ENCODE data around the gene FAR1.
A peak's percentile ranks its signal among the peaks of the same experiment; 100 is the strongest.
"Not testable (repeated sequence)": the region's sequence is repeated elsewhere in the genome, so short reads cannot be mapped to it uniquely, and the experiment has no call there.

FAR1 gene

DNA sequence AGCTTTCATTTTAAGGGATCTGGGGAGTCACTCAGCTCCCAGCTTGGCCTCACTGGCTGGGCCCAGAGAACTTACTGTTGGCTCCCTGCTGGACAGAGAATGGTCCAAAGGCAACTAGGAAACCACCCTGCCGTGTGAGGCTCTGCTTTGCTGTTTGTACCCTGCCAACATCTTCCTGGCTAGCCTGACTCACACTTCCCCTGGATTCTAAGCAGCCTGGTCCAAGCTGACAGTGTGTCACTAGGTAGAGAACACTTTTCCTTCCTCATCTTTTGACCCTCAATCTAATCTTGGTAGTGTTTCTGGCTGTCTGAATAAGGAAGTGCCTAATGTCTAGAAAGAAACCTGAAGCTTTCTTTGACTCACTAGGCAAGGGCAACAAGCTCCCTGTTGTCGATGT is 76.7 kb downstream of the FAR1 start:
- peaks cover 70% of the 10 kb centered on the region for H3K27me3 Mint-ChIP-seq
- H3K9me3 Mint-ChIP-seq, result no peaks in the 10 kb centered on the region
- no peak overlapping the region for H3K27ac Mint-ChIP-seq (ENCODE audit: low read depth)
- H3K36me3 Mint-ChIP-seq (ENCODE audit: insufficient read depth), result peaks cover 2% of the 10 kb centered on the region
- DNase-seq (ENCODE audit: low spot score in 2 of 2), result no peak
- no peaks in the 10 kb centered on the region for H3K4me1 Mint-ChIP-seq
- no peak overlapping the region for H3K4me3 Mint-ChIP-seq
- peak; percentile 24 for ATAC-seq (replicated peaks; ENCODE audit: extremely low read depth, poor library complexity, severe bottlenecking)

DNA sequence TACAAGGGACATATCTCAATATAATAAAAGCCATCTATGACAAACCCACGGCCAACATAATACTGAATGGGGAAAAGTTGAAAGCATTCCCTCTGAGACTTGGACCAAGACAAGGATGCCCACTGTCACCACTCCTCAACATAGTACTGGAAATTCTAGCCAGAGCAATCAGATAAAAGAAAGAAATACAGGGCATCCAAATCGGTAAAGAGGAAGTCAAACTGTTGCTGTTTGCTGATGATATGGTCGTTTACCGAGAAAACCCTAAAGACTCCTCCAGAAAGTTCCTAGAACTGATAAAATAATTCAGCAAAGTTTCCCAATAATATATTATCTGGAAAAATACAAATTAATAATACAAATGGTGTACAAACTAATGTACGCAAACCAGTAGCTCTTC is 84.8 kb downstream of the FAR1 start:
- not testable (repeated sequence) for H3K9me3 Mint-ChIP-seq; H3K36me3 Mint-ChIP-seq (ENCODE audit: insufficient read depth); H3K4me3 Mint-ChIP-seq; H3K27ac Mint-ChIP-seq (ENCODE audit: low read depth); H3K4me1 Mint-ChIP-seq; DNase-seq (ENCODE audit: low spot score in 2 of 2); ATAC-seq (replicated peaks; ENCODE audit: extremely low read depth, poor library complexity, severe bottlenecking)
- H3K27me3 Mint-ChIP-seq, result peaks cover 40% of the 10 kb centered on the region

- Mint-ChIP-seq H3K27ac (ENCODE audit: low read depth) (no peak overlapping the region), H3K4me1 (no peaks in the 10 kb centered on the region), H3K4me3 (no peak overlapping the region), H3K36me3 (ENCODE audit: insufficient read depth) (peaks cover 3% of the 10 kb centered on the region), H3K9me3 (no peaks in the 10 kb centered on the region), H3K27me3 (peaks cover 2% of the 10 kb centered on the region)
- ATAC-seq (replicated peaks; ENCODE audit: extremely low read depth, poor library complexity, severe bottlenecking), result no peak
- DNase-seq (ENCODE audit: low spot score in 2 of 2), result no peak
Observed at GRCh38 chr11:13759050-13759449, 90.6 kb downstream of the FAR1 start.

DNA sequence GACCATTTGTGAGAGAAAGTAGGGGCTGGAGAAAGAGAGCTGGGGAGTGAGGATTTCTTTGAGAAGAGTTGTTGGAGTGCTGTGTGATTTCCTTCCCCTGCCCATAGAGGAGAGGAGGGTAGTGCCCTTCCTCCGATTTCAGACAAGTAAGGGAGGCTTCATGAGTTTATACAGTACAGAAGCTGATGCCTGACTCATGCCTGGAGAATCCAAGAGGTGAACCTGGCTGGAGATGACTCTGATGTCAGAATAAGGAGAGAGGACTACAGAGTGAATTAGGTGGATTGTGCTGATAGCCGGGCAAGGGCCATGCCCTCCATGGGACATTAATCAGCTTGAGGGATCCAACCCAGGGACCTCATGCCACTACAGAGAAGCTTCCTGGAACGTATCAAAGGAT is 91.6 kb downstream of the FAR1 start:
- Mint-ChIP-seq H3K27me3 (no peaks in the 10 kb centered on the region), H3K27ac (ENCODE audit: low read depth) (no peak overlapping the region), H3K9me3 (no peaks in the 10 kb centered on the region), H3K36me3 (ENCODE audit: insufficient read depth) (peaks cover 3% of the 10 kb centered on the region), H3K4me1 (no peaks in the 10 kb centered on the region), H3K4me3 (no peak overlapping the region)
- no peak for ATAC-seq (replicated peaks; ENCODE audit: extremely low read depth, poor library complexity, severe bottlenecking)
- no peak for DNase-seq (ENCODE audit: low spot score in 2 of 2)

DNA sequence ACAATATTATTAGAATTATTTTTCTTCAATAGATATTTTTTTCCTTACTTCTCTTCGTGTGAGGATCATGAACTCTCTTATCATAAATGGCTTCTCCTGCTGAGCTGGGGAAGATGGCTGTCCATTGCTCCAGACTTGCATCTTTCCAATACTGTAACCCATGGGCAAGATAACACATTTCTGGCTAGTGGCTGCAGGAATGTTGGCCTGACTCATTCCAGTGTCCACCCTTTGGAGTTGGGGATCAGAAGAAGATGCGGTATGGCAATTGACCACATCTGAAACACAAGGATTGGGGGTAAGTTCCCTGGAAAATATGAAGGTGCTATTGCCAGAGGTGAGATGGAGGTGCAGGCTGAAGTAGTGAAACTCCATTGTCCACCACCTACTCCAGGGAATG is 92.8 kb downstream of the FAR1 start:
- DNase-seq (ENCODE audit: low spot score in 2 of 2) (no peak), ATAC-seq (replicated peaks; ENCODE audit: extremely low read depth, poor library complexity, severe bottlenecking) (no peak)
- Mint-ChIP-seq H3K27ac (ENCODE audit: low read depth) (no peak overlapping the region), H3K36me3 (ENCODE audit: insufficient read depth) (peaks cover 3% of the 10 kb centered on the region), H3K9me3 (no peaks in the 10 kb centered on the region), H3K4me3 (no peak overlapping the region), H3K4me1 (no peaks in the 10 kb centered on the region), H3K27me3 (no peaks in the 10 kb centered on the region)

DNA sequence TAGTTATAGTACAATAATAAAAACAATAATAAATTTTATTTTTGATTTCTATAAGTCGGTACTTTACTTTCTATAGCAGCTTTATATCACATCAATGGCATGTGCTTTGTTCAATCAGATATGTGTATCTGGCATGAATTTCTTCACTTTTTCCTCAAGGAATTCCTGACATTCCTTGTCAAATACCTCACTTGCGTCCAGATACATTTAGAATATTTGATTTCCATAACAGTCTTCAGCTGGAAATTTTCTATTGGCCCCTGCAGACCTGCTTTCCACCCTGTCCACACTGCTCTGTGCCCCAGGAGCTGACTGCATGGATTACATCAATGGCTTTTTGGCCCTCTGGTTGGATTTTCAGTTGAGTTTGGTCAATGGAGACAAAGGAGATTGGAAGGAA is 93.2 kb downstream of the FAR1 start:
- no peak for DNase-seq (ENCODE audit: low spot score in 2 of 2)
- H3K4me3 Mint-ChIP-seq, result no peak overlapping the region

GRCh38 chr11:13762718-13763117 is 94.2 kb downstream of the FAR1 start:
- no peaks in the 10 kb centered on the region for H3K4me1 Mint-ChIP-seq

More for the DNA sequence above, 93.2 kb downstream of the FAR1 start:
- H3K9me3 Mint-ChIP-seq, result no peaks in the 10 kb centered on the region
- no peaks in the 10 kb centered on the region for H3K27me3 Mint-ChIP-seq
- H3K36me3 Mint-ChIP-seq (ENCODE audit: insufficient read depth), result peaks cover 3% of the 10 kb centered on the region
- ATAC-seq (replicated peaks; ENCODE audit: extremely low read depth, poor library complexity, severe bottlenecking), result no peak
- no peak overlapping the region for H3K27ac Mint-ChIP-seq (ENCODE audit: low read depth)
- no peaks in the 10 kb centered on the region for H3K4me1 Mint-ChIP-seq

GRCh38 chr11:13763341-13763740 is 94.9 kb downstream of the FAR1 start:
- no peaks in the 10 kb centered on the region for H3K9me3 Mint-ChIP-seq
- peaks cover 3% of the 10 kb centered on the region for H3K36me3 Mint-ChIP-seq (ENCODE audit: insufficient read depth)
- H3K27ac Mint-ChIP-seq (ENCODE audit: low read depth), result no peak overlapping the region
- ATAC-seq (replicated peaks; ENCODE audit: extremely low read depth, poor library complexity, severe bottlenecking) (no peak), DNase-seq (ENCODE audit: low spot score in 2 of 2) (no peak)
- H3K4me1 Mint-ChIP-seq, result no peaks in the 10 kb centered on the region
- H3K27me3 Mint-ChIP-seq, result no peaks in the 10 kb centered on the region
- no peak overlapping the region for H3K4me3 Mint-ChIP-seq

More at GRCh38 chr11:13762718-13763117, 94.2 kb downstream of the FAR1 start:
- DNase-seq (ENCODE audit: low spot score in 2 of 2), result no peak
- no peak for ATAC-seq (replicated peaks; ENCODE audit: extremely low read depth, poor library complexity, severe bottlenecking)
- no peaks in the 10 kb centered on the region for H3K9me3 Mint-ChIP-seq
- peaks cover 3% of the 10 kb centered on the region for H3K36me3 Mint-ChIP-seq (ENCODE audit: insufficient read depth)
- H3K4me3 Mint-ChIP-seq, result no peak overlapping the region
- H3K27ac Mint-ChIP-seq (ENCODE audit: low read depth), result no peak overlapping the region
- no peaks in the 10 kb centered on the region for H3K27me3 Mint-ChIP-seq

DNA sequence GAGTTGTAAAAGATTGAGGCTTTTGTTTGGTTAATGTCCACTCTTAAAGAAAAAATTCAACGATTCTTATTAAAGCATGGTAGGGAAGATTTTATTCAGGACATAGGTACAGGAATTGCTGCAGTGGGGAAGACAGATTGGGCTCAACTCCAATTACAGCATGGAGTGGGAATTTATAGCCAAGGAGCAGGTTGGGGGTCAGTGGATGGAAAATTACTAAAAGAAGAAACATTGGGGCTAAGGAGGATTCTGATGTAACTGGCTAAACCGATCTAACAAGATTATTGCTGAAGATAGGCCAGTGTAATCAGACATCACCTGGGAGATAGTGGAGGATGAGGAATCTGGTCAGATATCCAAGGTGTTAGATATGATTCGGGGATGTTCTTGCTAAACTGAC is 97.4 kb downstream of the FAR1 start:
- H3K27me3 Mint-ChIP-seq, result no peaks in the 10 kb centered on the region
- no peak overlapping the region for H3K4me3 Mint-ChIP-seq
- no peak overlapping the region for H3K27ac Mint-ChIP-seq (ENCODE audit: low read depth)
- DNase-seq (ENCODE audit: low spot score in 2 of 2) (no peak), ATAC-seq (replicated peaks; ENCODE audit: extremely low read depth, poor library complexity, severe bottlenecking) (no peak)
- H3K9me3 Mint-ChIP-seq, result no peaks in the 10 kb centered on the region
- H3K36me3 Mint-ChIP-seq (ENCODE audit: insufficient read depth), result peaks cover 3% of the 10 kb centered on the region
- no peaks in the 10 kb centered on the region for H3K4me1 Mint-ChIP-seq

DNA sequence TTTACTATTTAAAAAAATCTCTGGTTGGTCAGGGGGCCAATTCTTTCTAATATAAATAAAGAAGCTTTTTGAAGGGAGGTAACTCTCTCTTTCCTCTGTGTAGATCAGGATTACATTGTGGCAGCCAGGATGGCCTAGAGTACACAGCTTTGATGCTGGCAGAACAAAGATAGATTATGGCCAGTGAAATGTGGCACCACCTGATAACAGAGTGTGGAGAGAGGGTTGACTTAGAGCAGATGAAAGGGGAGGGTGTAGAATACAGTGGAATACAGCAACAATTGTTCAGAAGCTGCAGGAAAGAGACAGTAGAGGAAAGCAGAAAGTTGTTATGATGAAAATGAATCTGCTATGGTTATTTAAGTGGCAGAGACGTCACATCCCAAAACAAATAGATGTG is 99.0 kb downstream of the FAR1 start:
- H3K4me1 Mint-ChIP-seq, result no peaks in the 10 kb centered on the region

GRCh38 chr11:13769188-13769587 is 100.7 kb downstream of the FAR1 start:
- no peaks in the 10 kb centered on the region for H3K4me1 Mint-ChIP-seq
- H3K36me3 Mint-ChIP-seq (ENCODE audit: insufficient read depth), result no peaks in the 10 kb centered on the region
- no peak for ATAC-seq (replicated peaks; ENCODE audit: extremely low read depth, poor library complexity, severe bottlenecking)
- H3K4me3 Mint-ChIP-seq, result no peak overlapping the region
- no peak for DNase-seq (ENCODE audit: low spot score in 2 of 2)
- no peak overlapping the region for H3K27ac Mint-ChIP-seq (ENCODE audit: low read depth)
- H3K9me3 Mint-ChIP-seq, result no peaks in the 10 kb centered on the region
- peaks cover 6% of the 10 kb centered on the region for H3K27me3 Mint-ChIP-seq

More for the DNA sequence above, 99.0 kb downstream of the FAR1 start:
- peak overlapping the region; percentile 36 for H3K27ac Mint-ChIP-seq (ENCODE audit: low read depth)
- ATAC-seq (replicated peaks; ENCODE audit: extremely low read depth, poor library complexity, severe bottlenecking), result no peak
- DNase-seq (ENCODE audit: low spot score in 2 of 2), result no peak
- peaks cover 3% of the 10 kb centered on the region for H3K36me3 Mint-ChIP-seq (ENCODE audit: insufficient read depth)
- H3K4me3 Mint-ChIP-seq, result no peak overlapping the region
- no peaks in the 10 kb centered on the region for H3K9me3 Mint-ChIP-seq
- peaks cover under 1% of the 10 kb centered on the region for H3K27me3 Mint-ChIP-seq

DNA sequence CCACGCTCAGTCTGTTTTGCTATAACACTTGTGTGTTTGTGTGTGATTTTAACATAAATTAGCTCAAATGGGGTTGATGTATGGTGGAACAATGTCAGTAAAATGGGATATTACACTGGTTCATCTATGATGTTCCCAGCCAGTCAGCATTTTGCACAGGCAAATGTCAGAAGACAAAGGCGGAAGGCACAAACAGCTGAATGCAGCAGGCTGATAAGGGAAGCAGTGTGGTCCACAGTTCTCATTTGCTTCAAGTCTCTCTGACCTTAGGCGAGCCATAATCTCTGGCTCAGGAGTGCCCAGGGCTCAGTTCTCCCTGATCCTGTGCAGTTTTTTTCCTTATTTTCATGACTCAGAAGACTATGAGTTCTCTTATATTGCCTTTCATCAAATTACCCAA is 102.7 kb downstream of the FAR1 start:
- DNase-seq (ENCODE audit: low spot score in 2 of 2), result no peak
- H3K36me3 Mint-ChIP-seq (ENCODE audit: insufficient read depth), result no peaks in the 10 kb centered on the region
- H3K9me3 Mint-ChIP-seq, result no peaks in the 10 kb centered on the region
- ATAC-seq (replicated peaks; ENCODE audit: extremely low read depth, poor library complexity, severe bottlenecking), result no peak
- no peak overlapping the region for H3K27ac Mint-ChIP-seq (ENCODE audit: low read depth)
- no peak overlapping the region for H3K4me3 Mint-ChIP-seq
- peaks cover 2% of the 10 kb centered on the region for H3K4me1 Mint-ChIP-seq
- H3K27me3 Mint-ChIP-seq, result peaks cover 12% of the 10 kb centered on the region

DNA sequence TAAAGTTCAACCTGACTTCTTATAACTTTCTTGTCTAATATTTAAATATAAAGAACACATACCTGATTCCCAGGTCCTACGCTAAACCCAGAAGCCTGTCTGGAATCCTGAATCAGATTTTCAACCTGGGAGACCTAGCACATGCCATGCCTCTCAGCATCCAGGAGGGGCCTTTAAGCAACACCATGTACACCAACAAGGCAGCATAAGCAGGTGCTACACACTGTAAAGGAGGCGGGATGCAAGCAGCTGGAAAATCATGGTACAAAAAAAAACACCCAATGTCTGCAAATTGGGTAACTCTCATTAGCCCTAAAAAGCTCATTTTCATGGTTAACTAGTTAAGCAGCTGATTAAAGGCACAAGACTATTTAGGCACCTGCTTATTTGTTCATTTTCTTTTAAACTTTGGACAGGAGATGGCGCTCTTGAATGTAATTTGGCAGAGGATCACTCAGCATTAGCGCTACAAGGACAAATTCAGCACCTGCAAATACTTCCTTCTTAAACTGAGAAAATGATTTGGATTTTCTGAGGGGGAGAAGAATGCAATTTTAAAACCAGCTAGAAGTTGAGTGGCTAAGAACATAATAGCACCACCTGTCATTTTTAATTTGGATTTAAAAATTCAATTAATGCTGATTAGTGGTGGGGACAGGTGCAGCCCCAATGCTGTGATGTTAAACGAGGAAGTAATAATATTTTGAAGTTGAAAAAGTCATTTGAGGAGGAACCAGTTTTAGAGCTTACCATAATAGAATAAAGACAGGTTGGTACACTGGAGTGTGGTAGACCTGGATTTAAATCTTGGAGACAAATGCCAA is 104.0 kb downstream of the FAR1 start:
- peaks cover 7% of the 10 kb centered on the region for H3K4me1 Mint-ChIP-seq
- peak in 1 of 2 donors; percentile 23 for DNase-seq (ENCODE audit: low spot score in 2 of 2)
- H3K27ac Mint-ChIP-seq (ENCODE audit: low read depth), result no peak overlapping the region
- peak; percentile 80 for ATAC-seq (replicated peaks; ENCODE audit: extremely low read depth, poor library complexity, severe bottlenecking)
- H3K27me3 Mint-ChIP-seq, result peaks cover 25% of the 10 kb centered on the region
- no peak overlapping the region for H3K4me3 Mint-ChIP-seq
- H3K36me3 Mint-ChIP-seq (ENCODE audit: insufficient read depth), result no peaks in the 10 kb centered on the region
- no peaks in the 10 kb centered on the region for H3K9me3 Mint-ChIP-seq
